GM18499 (cell line): ENCODE results near the gene BDKRB2.

Experiments used
- ATAC-seq: cut with Tn5 transposase; IDR thresholded peaks from one replicate; pipeline ENCODE4 v1.9.1; 2021; ENCODE audit warnings: moderate number of reproducible peaks; ENCODE audit not compliant: insufficient read depth, unreplicated experiment

The BDKRB2 gene

GRCh38 chr14:96176275-96176674, 28.4 kb upstream of the BDKRB2 start:
- no peak for ATAC-seq

- ATAC-seq: no peak
Observed at GRCh38 chr14:96176811-96177211, 27.8 kb upstream of the BDKRB2 start.

GRCh38 chr14:96177766-96178375, 26.8 kb upstream of the BDKRB2 start:
- no peak for ATAC-seq

- ATAC-seq: no peak
Observed at GRCh38 chr14:96178461-96179321, 25.9 kb upstream of the BDKRB2 start.

GRCh38 chr14:96180043-96180874, 24.4 kb upstream of the BDKRB2 start:
- ATAC-seq: no peak

- ATAC-seq: no peak
Observed at GRCh38 chr14:96181186-96182056, 23.2 kb upstream of the BDKRB2 start.

- no peak for ATAC-seq
Observed at GRCh38 chr14:96182546-96182945, 22.1 kb upstream of the BDKRB2 start.

GRCh38 chr14:96184737-96185136, 19.9 kb upstream of the BDKRB2 start:
- ATAC-seq: no peak

- no peak for ATAC-seq
Observed at GRCh38 chr14:96187216-96188031, 17.2 kb upstream of the BDKRB2 start.

- ATAC-seq: no peak
Observed at GRCh38 chr14:96189281-96189711, 15.3 kb upstream of the BDKRB2 start.

GRCh38 chr14:96191353-96191752, 13.3 kb upstream of the BDKRB2 start:
- ATAC-seq: no peak

GRCh38 chr14:96191841-96192462, 12.7 kb upstream of the BDKRB2 start:
- no peak for ATAC-seq

GRCh38 chr14:96192975-96193805, 11.4 kb upstream of the BDKRB2 start:
- ATAC-seq: no peak

- no peak for ATAC-seq
Observed at GRCh38 chr14:96194262-96194656, 10.4 kb upstream of the BDKRB2 start.

GRCh38 chr14:96194657-96195431, 9.8 kb upstream of the BDKRB2 start:
- no peak for ATAC-seq

GRCh38 chr14:96195441-96196081, 9.1 kb upstream of the BDKRB2 start:
- ATAC-seq: no peak
